Measurements from ENCODE around the gene AGAP5. TPM values are rescaled to one million over a fixed set of nuclear protein-coding genes. Genes with fewer than 3 reads are reported as not detected.
A peak's percentile ranks its signal among the peaks of the same experiment; 100 is the strongest.

Gene AGAP5
- total RNA-seq, 1 donor from 2014 or later: 1.8 TPM

DNA sequence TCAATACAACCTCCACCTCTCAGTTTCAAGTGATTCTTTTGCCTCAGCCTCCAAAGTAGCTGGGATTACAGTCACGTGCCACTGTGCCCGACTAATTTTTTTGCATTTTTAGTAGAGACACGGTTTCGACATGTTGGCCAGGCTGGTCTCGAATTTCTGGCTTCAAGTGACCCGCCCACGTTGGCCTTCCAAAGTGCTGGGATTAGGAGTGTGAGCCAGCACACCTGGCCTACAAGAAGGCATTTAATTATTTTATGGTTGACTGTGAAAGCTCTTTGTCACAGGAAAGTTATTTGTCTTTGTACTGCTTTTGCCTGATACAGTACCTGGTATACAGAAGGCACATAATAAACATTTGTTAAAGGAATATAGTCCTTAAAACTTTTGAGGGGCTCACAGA is 69.5 kb downstream of the AGAP5 start:
- no peak for DNase-seq (ENCODE audit: low read depth in 2 of 2)

DNA sequence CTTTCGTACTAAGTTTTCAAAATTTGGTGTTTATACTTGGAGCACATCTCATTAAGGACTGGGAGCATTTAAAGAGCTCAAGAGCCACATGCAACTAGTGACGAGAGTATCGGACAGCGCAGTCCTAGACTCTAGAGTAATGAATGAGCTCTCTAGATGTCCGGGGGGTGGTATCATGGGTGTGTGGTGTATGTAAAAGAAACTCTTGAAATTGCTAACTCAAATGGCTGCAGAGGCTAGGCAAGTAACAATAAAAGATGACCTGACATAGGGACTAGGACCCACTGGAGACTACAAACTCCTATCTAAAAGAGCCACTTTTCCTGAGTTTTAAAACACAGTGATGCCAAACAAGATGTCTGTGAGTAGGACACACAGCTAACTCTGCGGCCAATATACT is 70.6 kb downstream of the AGAP5 start:
- DNase-seq (ENCODE audit: low read depth in 2 of 2): no peak

DNA sequence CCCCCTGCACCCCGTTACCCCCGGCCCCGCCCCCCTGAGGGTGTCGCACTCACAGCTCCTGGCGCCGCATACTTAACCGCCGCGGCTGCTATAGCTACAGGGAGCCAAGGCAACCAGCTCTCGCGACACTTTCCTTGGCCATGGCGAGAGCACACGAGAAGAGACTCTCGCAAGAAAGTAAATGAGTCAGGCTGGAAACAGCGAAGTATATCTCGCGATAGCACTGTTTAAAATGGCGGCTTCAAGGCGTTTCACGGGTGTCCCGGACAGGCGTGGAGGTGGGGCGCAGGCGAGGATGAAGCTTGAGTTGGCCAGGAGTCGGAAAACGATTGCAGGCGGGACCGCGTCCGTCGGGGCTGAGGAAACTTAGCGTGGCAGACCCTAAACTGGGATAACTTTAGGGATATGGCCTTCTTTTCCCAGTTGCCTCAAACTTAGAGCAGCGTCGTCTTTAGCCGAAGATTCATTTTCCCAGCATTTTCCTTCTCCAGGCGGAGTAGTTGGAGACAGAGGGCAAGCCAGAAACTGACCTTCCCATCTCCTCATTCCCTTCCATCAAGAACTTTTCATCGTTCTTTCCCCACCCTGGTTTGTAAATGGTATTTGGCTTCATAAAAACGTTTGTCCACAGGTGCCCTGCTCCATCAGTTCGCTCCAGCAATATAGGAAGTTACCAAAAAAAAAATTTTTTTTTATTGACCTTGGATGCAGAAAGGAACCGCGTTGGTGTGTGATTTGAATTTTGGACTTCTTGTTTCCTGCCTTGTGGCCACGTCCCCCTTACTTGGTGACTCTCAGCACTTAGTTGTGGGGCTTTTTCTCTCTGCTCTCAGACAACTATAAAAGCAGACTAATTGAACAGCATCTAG is 71.8 kb downstream of the AGAP5 start:
- peak; percentile 98 for DNase-seq (ENCODE audit: low read depth in 2 of 2)

DNA sequence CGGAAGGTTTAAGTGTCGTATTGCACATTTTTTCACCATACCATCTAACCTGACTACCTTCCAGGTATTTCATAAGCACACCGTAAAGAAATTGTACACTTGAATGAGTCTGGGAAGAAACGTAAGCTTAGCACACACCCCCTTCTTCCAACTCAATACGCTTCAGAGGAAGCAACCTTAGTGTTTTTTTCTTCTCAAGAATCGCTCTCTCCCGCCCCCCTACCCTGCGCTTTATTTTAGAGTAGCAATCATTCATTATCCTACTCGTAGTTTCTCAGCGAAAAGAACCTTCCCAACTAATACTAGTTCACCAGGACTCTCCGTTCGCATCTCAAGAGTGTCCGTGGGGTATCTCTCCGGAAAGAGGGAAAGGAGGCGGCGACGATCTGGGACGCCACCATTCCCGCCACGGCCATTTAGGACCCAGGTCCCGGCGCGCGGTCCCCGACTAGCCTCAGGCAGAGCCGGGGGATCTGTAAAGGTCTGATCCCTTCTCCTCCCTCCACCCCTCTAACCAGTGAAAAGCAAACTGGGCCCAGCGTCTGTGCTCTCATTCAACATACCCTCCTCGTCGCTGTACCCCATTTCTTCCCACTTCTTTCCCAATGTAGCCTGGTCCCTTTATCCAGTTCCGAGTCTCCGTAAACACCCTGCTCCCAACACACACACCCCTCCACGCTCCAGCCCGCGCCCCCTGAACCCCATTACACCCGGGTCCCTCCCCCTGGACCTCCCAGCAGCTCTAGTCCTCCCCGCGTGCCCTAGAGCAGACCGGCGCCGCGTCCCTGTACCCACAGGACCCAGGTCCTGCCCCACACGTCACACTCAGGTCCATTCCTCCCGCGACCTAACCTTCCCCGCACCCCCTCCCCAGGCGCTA is 72.7 kb downstream of the AGAP5 start:
- peak; percentile 16 to 39 for DNase-seq (ENCODE audit: low read depth in 2 of 2)

Other genes with a start within 250 kb of the AGAP5 start
- gene PPP3CB, start 202.1 kb downstream of the AGAP5 start, total RNA-seq: 6.3 and 7.9 TPM in 2 replicates
- 3.4 and 7.2 TPM in 2 replicates for gene USP54, start 106.8 kb downstream of the AGAP5 start, total RNA-seq
- not detected in 2 replicates for gene MYOZ1, start 56.6 kb downstream of the AGAP5 start, total RNA-seq
- gene SYNPO2L, start 42.1 kb downstream of the AGAP5 start, total RNA-seq: not detected in 2 replicates
- 46.9 and 52.8 TPM in 2 replicates for gene SEC24C, start 46.3 kb upstream of the AGAP5 start, total RNA-seq
- gene CHCHD1, start 83.9 kb upstream of the AGAP5 start, total RNA-seq: 21.6 and 28.6 TPM in 2 replicates
- 31.4 and 55.8 TPM in 2 replicates for gene ZSWIM8, start 87.5 kb upstream of the AGAP5 start, total RNA-seq
- gene NDST2, start 113.5 kb upstream of the AGAP5 start, total RNA-seq: 5.4 and 6.5 TPM in 2 replicates
- 16.7 and 19.0 TPM in 2 replicates for gene CAMK2G, start 176.4 kb upstream of the AGAP5 start, total RNA-seq
- gene PLAU, start 213.0 kb upstream of the AGAP5 start, total RNA-seq: 1.6 and 12.4 TPM in 2 replicates